HG03354 (cell line): ENCODE data around the gene PSMC4.
"Not testable (repeated sequence)": the region's sequence is repeated elsewhere in the genome, so short reads cannot be mapped to it uniquely, and the experiment has no call there.

Experiments
- ATAC-seq: cut with Tn5 transposase; IDR thresholded peaks from one replicate; pipeline ENCODE4 v1.9.1; 2021; ENCODE audit warnings: mild to moderate bottlenecking; ENCODE audit not compliant: unreplicated experiment, poor library complexity, severe bottlenecking

The PSMC4 gene

DNA sequence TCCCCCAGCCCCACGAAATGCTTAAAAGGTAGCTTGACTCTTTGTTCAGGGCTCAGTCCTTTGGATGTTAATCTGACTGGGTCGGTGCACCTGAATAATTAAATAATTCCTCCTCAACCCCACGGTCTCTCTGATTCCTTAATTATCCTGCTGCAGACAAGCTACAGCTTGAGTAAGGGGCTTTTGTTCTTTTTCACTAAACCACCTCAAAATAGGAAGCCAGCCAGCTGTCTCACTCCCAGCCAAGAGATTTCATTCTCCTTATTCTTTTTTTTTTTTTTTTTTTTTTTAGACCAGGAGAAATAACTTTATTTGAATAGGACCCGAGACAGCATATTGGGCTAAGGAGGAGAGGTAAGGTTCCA, 28.6 kb upstream of the PSMC4 start:
- no peak for ATAC-seq

DNA sequence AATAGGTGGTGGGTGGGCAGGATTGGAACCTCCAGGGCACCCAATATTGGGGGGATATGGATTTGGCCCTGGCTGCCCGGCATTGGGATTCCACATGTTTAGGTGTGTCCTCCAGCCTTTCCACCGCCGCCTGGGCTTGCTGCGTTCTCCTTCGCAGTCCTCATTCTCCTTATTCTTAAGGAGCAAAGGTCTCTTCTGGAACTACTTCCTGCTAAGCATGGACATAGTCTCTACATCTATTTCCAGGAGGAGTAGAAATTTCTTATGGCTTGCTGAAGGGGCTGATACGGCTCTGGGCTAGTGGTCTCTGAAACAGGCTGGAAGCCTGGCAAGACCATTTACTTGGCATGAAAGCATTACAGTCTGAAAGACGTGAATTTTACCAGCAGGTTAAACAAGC, 27.4 kb upstream of the PSMC4 start:
- no peak for ATAC-seq

DNA sequence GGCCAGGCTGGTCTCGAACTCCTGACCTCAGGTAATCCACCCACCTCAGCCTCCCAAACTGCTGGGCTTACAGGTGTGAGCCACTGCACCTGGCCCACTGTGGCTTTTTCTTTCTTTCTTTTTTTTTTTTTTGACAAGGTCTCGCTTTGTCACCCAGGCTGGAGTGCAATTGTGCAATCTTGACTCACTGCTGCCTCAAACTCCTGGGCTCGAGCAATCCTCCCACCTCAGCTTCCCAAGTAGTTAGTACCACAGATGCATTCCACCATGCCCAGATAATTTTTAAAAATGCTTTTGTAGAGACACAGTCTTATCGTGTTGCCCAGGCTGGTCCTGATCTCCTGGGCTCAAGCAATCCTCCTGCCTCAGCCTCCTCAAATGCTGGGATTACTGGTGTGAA, 24.4 kb upstream of the PSMC4 start:
- ATAC-seq, result no peak

DNA sequence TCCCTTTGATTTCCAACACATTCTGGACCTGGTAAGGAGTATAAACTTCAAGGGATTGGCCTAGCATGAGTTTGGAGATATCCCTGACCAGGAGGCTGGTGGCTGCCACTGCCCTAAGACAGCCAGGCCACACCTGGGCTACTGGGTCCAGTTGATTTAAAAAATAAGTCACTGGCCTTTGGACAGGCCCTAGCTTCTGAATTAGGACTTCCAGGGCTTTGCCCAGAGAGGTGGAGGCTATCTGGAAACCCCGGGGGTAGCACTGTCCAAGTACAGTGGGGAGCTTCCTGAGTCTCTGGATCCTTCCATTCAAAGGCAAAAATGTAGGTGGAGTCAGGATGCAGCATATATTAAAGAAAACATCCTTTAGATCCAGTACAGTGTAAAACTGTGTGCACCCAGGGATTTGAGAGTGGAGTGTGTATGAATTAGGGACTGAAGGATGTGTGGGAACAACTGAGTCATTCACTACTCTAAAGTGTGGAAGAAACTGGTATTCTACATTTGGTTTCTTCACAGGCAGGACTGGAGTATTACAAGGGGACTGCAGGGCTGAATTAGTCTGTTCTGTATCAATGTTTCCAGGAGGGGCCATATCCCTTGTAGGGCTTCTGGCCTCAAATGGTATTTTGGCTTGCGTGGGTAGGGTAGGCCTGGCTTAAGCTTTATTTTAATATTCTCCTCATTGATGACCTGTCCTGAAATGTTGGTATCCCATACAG, 21.8 kb upstream of the PSMC4 start:
- ATAC-seq, result no peak

DNA sequence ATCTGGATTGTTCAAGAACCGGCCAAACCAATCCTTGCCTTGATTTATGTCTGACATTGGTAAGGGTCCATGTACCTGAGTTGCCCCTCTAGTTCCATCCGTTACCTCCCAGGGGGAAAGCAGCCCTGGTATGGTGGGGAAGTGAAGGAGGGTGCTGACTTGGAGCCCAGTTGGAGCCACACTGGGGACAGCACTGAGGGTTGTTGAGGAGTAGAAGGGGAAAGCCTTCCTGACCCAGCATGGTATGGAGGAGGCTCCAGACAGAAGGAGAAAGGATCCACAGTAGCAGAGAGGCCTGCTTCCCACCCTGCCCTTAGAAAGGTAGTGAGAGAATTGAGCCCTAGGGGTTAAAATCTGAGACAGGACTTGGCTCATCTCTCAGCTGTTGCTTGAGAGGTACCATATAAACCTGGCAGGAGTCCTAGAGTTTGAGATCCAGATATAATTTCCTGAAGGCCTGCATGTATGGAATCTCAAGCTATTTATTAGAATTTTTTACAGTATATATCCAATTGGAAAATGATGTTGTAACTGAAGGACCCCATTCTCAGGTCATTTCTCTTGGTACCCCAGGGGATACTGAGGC, 19.8 kb upstream of the PSMC4 start:
- ATAC-seq, result no peak

DNA sequence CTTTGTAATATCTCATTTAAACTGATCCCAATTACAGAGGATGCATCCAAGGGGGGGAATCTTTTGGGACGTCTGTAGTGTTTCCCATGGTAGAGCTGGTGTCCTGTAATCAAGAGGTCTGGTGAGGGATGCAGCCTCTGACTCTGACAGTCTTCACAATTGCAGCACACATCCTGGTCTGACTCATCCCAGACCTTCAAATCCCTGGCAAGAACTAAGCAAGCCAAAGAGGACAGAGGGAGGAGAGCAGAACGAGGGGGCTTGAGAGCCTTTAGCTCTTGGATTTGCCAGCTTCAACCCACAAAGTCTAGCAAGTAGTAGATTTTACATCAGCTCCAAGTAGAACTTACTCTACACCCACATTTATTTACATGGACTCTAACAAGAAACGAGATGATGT, 19.3 kb upstream of the PSMC4 start:
- no peak for ATAC-seq

DNA sequence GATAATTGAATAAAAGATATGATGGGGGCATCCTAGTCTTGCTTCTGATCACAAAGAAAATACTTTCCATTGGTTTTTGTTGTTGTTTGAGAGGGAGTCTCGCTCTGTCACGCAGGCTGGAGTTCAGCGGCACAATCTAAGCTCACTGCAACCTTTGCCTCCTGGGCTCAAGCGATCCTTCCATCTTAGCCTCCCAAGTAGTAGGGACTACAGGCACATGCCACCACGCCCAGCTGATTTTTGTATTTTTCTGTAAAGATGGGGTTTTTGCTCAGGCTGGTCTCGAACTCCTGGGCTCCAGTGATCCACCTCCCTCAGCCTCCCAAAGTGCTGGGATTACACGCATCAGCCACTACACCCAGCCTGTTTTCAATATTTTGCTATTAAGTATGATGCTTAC, 17.1 kb upstream of the PSMC4 start:
- ATAC-seq, result no peak

DNA sequence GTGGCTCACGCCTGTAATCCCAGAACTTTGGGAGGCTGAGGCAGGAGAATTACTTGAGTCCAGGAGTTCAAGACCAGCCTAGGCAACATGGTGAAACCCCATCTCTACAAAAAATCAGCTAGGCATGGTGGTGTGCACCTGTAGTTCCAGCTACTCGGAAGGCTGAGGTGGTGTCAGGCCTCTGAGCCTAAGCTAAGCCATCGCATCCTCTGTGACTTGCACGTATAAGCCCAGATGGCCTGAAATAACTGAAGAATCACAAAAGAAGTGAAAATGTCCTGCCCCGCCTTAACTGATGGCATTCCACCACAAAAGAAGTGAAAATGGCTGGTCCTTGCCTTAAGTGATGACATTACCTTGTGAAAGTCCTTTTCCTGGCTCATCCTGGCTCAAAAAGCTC, 13.1 kb upstream of the PSMC4 start:
- ATAC-seq, result not testable (repeated sequence)

DNA sequence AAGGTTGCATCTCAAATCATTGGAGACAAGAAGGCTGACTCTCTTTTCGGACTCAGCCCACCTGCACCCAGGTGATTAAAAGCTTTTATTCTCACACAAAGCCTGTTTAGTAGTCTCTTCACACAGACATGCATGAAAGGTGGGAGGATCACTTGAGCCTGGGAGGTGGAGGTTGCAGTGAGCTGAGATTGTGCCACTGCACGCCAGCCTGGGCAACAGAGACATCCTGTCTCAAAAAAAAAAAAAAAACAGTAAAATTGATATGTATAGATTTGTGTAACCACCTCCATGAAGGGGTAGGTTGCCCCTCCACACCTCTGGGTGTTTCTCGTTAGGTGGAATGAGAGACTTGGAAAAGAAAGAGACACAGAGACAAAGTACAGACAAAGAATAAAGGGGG, 12.0 kb upstream of the PSMC4 start:
- ATAC-seq, result not testable (repeated sequence)

DNA sequence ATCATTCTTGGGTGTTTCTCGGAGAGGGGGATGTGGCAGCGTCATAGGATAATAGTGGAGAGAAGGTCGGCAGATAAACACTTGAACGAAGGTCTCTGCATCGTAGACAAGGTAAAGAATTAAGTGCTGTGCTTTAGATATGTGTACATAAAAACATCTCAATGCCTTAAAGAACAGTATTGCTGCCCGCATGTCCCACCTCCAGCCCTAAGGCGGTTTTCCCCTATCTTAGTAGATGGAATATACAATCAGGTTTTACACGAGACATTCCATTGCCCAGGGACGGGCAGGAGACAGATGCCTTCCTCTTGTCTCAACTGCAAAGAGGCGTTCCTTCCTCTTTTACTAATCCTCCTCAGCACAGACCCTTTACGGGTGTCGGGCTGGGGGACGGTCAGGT, 11.6 kb upstream of the PSMC4 start:
- ATAC-seq, result not testable (repeated sequence)

DNA sequence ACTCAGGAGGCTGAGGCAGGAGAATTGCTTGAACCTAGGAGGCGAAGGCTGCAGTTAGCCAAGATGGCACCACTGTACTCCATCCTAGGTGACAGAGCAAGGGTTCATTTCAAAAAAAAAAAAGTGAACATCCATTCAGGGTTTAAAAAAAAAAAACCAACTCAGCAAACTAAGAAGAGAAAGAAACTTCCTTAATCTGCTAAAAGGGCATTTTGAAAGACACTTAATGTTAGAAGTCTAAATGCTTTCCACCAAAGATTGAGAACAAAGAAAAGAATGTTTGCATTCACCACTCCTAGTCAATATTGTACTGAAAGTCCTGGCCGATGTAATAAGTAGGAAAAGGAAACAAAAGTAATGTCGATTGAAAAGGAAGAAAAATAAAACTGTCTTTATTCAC, 7.1 kb upstream of the PSMC4 start:
- no peak for ATAC-seq

DNA sequence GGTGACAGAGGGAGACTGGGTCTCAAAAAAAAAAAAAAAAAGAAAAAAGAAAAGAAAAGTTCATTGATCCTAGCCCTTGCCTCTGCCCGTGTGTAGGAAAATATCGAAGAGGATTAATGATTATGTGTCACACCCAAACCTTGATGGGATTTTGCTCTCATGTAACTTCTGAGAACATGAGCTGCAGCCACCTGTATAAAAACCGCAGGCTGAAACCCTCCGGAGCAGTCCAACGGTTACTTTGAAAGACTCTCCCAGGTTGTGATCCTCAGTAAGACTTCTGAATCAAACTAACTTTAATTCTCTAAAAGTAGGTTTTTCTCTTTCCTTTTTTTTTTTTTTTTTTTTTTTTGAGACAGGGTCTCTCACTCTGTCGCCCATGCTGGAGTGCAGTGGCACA, 4.3 kb upstream of the PSMC4 start:
- ATAC-seq, result no peak

DNA sequence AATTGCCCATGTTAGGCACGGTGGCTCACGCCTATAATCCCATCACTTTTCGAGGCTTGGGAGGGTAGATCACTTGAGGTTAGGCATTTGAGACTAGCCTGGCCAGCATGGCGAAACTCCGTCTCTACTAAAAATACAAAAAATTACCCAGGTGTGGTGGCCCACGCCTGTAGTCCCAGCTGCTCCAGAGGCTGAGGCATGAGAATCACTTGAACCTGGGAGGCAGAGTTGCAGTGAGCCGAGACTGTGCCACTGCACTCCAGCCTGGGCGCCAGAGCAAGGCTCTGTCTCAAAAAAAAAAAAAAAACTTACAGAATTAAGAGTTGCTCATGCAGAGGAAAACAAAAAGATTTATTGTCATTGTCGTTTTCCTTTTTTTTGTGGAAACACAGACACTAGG, 3.4 kb upstream of the PSMC4 start:
- ATAC-seq, result no peak

DNA sequence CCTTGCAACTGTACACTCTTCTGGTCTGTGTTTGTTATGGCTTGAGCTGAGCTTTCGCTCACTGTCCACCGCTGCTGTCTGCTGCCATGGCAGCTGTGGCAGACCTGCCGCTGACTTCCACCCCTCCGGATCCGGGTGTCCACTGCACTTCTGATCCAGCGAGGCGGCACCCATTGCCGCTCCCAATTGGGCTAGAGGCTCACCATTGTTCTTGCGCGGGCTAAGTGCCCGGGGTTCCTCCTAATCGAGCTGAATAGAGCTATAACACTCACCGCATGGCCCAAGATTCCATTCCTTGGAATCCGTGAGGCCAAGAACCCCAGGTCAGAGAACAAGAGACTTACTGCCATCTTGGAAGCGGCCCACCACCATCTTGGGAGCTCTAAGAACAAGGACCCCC, 2.2 kb upstream of the PSMC4 start:
- no peak for ATAC-seq

DNA sequence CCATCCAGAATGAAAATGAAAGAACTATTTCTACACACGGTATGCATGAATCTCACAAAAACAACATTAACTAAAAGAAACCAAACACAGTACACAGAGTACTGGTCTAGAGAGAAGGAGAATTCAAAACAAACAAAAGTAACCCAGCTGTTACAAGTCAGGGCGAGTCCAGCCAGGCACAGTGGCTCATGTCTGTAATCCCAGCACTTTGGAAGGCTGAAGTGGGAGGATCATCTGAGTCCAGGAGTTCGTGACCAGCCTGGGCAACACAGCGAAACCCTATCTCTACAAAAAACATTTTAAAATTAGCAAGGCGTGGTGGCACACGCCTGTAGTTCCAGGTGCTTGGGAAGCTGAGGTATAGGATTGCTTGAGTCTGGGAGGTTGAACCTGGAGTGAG, 1.7 kb upstream of the PSMC4 start:
- no peak for ATAC-seq

DNA sequence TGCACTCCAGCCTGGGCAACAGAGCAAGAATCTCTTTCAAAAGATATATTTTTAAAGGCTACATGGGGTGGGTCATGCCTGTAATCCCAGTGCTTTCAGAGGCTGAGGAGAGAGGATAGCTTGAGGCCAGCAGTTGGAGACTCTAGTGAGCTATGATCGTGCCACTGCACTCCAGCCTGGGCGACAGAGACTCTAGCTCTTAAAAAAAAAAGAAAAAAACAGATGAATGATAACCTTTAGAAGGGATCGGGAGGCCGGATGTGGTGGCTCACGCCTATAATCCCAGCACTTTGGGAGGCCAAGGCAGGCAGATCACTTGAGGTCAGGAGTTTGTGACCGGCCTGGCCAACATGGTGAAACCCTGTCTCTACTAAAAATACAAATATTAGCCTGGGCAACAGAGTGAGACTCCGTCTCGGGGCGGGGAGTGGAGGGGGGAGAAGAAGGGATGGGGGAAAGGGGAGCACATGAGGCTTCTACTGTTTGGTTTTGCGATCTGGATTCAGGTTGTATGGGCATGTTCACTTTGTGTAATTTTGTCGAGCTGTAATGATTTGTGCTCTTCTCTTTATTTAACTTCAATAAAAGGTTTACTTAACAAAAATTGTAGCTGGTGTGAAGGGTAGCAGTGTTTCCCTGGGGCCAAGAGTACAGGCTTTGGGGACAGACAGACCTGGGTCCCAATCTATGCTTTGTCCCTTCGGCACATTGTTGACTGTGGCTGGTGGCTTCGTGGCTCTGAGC, 1.1 kb upstream of the PSMC4 start:
- no peak for ATAC-seq

DNA sequence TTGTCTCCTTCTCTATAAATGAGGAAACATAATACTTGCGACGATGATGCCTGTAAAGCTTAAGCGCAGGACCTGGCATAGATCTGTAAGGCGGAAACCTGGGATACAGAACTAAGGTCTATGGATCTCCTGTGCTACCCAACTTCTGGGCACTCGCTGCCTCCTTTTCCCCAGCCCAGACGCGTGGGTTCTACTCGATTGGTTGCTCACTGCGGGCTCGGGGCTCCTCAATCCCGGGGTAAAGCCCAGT, 615 bp upstream of the PSMC4 start:
- ATAC-seq, result no peak

DNA sequence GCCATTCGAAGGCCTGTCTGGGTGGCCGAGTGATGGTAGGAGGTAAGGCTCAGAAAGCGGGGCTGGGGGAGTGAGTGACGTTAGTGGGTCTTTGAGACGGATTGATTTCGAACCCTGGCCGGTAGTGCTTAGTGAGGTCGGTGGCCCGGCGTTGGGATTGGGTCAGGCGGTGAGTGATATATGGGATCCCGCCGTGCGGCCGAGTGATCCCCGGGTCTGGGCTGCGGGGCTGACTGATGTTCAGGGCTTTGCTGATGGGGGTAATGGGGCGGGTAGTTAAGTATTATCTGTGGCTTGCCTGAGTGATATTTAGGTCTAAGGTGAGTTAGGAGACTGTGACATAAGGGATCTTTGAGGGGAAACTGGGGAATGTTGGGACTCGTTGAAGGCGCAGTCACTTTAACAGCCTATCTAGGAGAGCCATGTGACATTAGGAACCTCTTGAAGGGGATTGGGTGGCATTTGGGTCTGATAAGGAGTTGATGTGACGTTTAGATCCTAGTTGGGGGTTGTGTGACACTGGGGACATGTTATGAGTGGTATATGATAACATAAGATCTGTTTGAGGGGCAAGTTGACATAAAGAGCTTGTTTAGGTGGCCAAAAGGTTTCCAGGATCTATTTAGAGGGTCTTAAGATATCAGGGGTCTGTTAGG, 543 bp downstream of the PSMC4 start:
- peak; percentile 3 for ATAC-seq

DNA sequence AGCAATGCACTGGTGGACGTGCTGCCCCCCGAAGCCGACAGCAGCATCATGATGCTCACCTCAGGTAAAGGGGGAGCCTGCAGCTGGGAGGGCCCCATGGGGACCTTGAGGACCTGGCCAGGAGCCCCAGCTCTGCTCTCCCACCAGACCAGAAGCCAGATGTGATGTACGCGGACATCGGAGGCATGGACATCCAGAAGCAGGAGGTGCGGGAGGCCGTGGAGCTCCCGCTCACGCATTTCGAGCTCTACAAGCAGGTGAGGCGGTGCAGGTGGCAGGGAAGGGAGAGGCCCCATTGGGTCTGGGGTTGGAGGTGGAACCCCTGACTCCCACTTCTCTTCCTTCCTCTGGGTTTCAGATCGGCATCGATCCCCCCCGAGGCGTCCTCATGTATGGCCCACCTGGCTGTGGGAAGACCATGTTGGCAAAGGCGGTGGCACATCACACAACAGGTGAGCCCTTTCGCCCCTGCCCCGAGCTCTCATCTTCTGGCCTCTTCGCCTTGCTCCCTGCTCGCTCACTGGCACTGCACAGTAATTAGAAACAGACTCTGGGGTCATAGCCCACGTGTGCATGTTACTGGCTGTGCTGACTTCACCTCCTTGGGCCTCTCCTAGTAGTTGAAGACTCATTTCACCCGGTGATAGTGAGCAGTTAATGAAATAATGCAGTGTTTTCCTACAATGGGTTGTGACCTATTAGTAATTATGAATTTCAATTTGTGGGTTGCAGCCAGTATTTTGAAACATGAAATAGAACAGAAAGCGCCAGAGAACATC, 3.6 kb downstream of the PSMC4 start:
- no peak for ATAC-seq

DNA sequence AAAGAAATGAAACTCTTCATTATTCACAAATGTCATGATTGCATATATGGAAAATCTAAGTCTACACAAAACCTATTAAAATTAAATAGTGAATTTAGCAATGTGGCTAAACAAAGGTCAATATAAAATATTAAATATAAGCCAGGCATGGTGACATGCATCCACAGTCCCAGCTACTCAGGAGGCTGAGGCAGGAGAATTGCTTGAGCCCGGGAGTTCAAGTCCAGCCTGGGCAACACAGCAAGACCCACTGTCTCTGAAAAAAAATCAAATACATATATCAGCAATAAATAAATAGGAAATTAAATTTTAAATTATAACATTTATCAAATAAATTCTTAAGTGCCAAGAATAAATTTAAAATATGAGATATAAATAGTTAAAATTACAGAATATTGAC, 11.9 kb downstream of the PSMC4 start:
- no peak for ATAC-seq
